ENCODE data around the gene GPS1. TPM values are rescaled to one million over a fixed set of nuclear protein-coding genes. Genes with fewer than 3 reads are reported as not detected.

GPS1 gene
- polyA plus RNA-seq, 1 of the 3 experiments (the other 2 are of a cell fraction): 264 TPM

- no peak for TF ChIP-seq SIN3A (IDR thresholded peaks at IDR 0.05; ENCODE audit: borderline replicate concordance, low read depth, low read length)
- TF ChIP-seq, protein P1, sequence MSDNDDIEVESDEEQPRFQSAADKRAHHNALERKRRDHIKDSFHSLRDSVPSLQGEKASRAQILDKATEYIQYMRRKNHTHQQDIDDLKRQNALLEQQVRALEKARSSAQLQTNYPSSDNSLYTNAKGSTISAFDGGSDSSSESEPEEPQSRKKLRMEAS (IDR thresholded peaks at IDR 0.05; ENCODE audit: low read depth): no peak
- TF ChIP-seq ELF1 (IDR thresholded peaks at IDR 0.05): no peak
- TF ChIP-seq, protein P2, sequence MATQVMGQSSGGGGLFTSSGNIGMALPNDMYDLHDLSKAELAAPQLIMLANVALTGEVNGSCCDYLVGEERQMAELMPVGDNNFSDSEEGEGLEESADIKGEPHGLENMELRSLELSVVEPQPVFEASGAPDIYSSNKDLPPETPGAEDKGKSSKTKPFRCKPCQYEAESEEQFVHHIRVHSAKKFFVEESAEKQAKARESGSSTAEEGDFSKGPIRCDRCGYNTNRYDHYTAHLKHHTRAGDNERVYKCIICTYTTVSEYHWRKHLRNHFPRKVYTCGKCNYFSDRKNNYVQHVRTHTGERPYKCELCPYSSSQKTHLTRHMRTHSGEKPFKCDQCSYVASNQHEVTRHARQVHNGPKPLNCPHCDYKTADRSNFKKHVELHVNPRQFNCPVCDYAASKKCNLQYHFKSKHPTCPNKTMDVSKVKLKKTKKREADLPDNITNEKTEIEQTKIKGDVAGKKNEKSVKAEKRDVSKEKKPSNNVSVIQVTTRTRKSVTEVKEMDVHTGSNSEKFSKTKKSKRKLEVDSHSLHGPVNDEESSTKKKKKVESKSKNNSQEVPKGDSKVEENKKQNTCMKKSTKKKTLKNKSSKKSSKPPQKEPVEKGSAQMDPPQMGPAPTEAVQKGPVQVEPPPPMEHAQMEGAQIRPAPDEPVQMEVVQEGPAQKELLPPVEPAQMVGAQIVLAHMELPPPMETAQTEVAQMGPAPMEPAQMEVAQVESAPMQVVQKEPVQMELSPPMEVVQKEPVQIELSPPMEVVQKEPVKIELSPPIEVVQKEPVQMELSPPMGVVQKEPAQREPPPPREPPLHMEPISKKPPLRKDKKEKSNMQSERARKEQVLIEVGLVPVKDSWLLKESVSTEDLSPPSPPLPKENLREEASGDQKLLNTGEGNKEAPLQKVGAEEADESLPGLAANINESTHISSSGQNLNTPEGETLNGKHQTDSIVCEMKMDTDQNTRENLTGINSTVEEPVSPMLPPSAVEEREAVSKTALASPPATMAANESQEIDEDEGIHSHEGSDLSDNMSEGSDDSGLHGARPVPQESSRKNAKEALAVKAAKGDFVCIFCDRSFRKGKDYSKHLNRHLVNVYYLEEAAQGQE (IDR thresholded peaks at IDR 0.05; ENCODE audit: low read depth, low read length): no peak
- no peak for TF ChIP-seq JUND (IDR thresholded peaks at IDR 0.05)
- no peak for TF ChIP-seq MEF2A (IDR thresholded peaks at IDR 0.05; ENCODE audit: borderline replicate concordance, low read depth)
- TF ChIP-seq EP300 (IDR thresholded peaks at IDR 0.05; ENCODE audit: borderline replicate concordance in 1 of 2, low read depth in 1 of 2, low read length in 1 of 2): no peak
- TF ChIP-seq GATA2 (CRISPR knock-in tag; IDR thresholded peaks at IDR 0.05): no peak
- TF ChIP-seq CHD2 (IDR thresholded peaks at IDR 0.05; ENCODE audit: low read length, partially characterized antibody): no peak
- no peak for TF ChIP-seq YY1 (IDR thresholded peaks at IDR 0.05; ENCODE audit: low read depth)
- no peak for TF ChIP-seq TEAD4 (IDR thresholded peaks at IDR 0.05; ENCODE audit: borderline replicate concordance, insufficient read depth)
- no peak for TF ChIP-seq ZBTB33 (IDR thresholded peaks at IDR 0.05; ENCODE audit: borderline replicate concordance, low read depth)
- TF ChIP-seq NRF1 (IDR thresholded peaks at IDR 0.05; ENCODE audit: low read depth, low read length): no peak
- no peak for TF ChIP-seq FOXJ3 (CRISPR knock-in tag; IDR thresholded peaks at IDR 0.05)
- ChIA-PET POLR2A (interaction anchor here (0.6 to 1.2 kb wide), 4 partner anchors 14 to 855 kb away, joined by 3 to 5 read pairs (median 3); no protein-coding TSS in a partner anchor), CTCF (interaction anchor here (0.6 to 2.2 kb wide), 6 partner anchors 12 to 135 kb away, joined by 3 to 14 read pairs (median 3); partner anchors contain the start of gene DCXR)
Observed at GRCh38 chr17:82076018-82076784, 24.5 kb downstream of the GPS1 start.

More at GRCh38 chr17:82076018-82076784, 24.5 kb downstream of the GPS1 start:
- no peaks in the 10 kb centered on the region for H3K9me3 ChIP-seq
- peaks cover 18% of the 10 kb centered on the region for H3F3A ChIP-seq (replicated peaks; ENCODE audit: insufficient read depth)
- H3K79me2 ChIP-seq (ENCODE audit: insufficient read depth): no peaks in the 10 kb centered on the region
- WGBS (ENCODE audit: low lambda C conversion rate): 89% methylated on average over 25 of the region's 25 CpGs
- H4K20me1 ChIP-seq (ENCODE audit: insufficient read depth): no peaks in the 10 kb centered on the region
- no peak overlapping the region for H3K27ac ChIP-seq (ENCODE audit: low read depth in 2 of 2, low read length in 1 of 2)
- no peaks in the 10 kb centered on the region for H3K4me1 ChIP-seq (ENCODE audit: control insufficient read depth in 1 of 2, insufficient read depth in 2 of 2, low read depth in 1 of 2, low read length in 1 of 2)
- H3K4me3 ChIP-seq (ENCODE audit: low read depth in 2 of 2, low read length in 1 of 2): no peak overlapping the region
- H3K36me3 ChIP-seq (replicated peaks in 1 of 2; ENCODE audit: control insufficient read depth in 1 of 2, insufficient read depth in 2 of 2, low read length in 1 of 2): peaks cover 11 to 28% of the 10 kb centered on the region in 2 experiments
- H3K4me2 ChIP-seq: no peak overlapping the region
- no peaks in the 10 kb centered on the region for H3K27me3 ChIP-seq (ENCODE audit: insufficient read depth)
- no peak overlapping the region for H2AFZ ChIP-seq (ENCODE audit: low read depth)
- DNase-seq: no peak
- H3K9me2 ChIP-seq: no peaks in the 10 kb centered on the region
- H3K9ac ChIP-seq: no peak overlapping the region

Data from SK-N-SH (cell line).